ENCODE measurements around the gene HHAT.

The HHAT gene

DNA sequence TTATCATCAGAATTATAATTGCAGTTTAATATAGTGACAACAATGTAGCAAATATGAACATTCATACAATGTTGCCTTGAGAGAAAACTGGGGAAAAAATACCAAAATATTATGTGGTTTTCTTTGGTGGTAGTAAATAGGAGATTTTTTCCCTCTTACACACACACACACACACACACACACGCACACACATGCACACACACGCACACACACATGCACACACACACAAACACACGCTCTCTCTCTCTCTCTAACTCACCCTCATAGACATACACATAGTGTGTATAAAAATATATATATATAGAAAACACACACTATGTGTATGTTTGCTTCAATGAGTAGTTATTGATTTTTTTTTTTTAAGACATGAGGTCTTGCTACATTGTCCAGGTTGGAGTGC lies 211.6 kb downstream of the HHAT start:
- DNase-seq = no peak

DNA sequence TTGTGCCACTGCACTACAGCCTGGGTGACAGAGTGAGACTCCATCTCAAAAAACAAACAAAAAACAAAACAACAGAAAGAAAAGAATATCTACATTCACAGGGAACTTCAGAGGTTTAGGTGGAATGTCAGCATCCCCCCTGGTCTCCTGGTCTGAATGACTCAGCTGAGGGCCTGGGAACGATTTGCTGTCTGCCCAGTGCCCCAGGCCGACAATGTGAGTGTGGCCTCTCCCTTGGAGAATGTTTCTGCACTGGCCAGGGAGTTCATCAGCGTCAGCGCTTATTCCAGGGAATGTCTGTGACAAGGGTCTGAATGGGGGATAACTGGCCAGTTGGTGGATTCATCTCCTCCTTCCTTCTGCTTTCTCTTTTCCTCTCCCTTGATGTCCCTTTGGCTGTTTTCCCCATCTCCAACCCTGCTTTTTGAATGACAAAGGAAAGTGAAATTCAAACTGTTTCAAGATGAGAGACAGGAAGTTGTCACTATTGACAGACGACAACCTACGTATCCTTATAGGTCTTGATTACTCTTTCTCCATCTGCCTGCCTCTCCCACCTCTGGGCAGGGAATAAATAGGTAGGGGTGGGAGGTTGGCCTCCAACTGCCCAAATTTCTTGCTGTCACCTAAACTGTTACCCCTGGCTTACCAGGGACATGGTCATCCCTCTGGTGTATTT lies 213.1 kb downstream of the HHAT start:
- DNase-seq = no peak

DNA sequence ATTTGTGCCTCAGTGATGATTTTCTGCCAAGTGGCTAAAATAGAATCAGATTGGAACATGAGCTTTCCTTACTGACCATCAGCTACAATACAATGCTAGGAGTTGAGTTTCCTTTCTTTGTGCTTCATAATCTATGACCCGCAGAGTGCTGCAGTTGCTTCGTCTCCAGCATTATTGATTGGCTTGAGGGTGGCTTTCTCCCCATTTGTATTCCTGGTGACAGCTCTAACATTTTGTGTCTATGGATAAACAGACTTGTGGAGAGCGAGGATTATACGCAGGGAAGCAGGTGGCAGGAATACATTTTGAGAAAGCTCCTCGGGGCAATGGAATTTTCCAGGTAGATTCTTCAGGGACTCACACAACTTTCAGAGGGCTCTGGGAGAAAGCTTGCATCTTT lies 223.2 kb downstream of the HHAT start:
- no peak for DNase-seq

DNA sequence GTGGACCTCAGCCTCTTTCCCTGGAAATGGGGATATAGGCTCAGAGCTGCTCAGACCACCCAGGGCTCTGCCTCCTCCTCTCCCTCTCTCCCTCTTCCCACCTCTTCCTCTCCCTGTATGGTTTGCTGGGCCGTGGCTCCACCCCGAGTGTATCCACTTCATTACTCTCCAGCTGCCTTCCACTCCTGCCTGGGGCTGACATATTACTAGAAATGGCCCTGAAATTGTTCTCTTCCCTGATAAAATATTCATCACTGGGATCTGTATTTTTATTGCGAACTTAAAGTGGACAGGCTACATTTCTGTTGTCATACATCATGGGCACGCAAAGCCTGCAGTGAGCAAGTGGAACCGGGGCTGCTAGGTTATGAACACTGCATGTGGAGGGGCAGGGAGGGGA lies 225.0 kb downstream of the HHAT start:
- DNase-seq = no peak

DNA sequence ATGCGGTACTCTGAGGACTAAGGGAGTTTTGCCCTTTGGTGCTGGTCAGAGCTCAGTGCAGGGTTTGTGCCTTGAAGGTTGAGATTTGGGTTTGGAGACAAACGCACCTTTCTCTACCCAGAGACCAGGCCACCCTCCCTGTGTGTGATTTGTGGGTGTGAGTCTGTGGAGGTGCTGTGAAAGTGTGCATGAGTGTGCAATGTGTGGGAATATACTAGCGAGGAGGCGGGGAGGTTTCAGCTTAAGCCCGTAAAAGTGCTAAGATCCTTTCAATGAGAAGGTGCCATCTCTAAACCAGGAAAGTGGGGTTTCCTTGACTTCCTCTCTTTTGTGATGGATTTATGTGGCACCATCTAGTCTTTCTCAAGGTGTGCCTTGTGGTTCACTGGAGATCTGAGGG lies 225.7 kb downstream of the HHAT start:
- no peak for DNase-seq

DNA sequence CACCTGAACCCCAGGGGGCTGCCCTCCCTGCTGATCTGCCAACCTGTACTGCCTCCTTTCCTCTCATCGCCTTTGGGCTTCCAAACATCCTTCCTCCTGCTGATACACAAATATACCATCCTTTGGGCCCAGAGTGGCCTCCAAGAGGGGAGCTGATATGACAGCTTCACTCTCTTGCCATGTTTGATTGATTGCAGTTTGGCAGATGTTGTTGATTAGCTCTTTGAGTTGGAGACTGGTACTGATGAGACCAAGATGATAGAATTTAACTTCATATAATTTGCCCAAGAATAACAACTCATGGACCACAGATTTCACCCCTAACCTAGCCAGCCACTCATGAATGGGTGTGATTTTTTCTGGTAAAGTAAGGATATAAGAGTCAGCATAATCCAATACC lies 227.8 kb downstream of the HHAT start:
- DNase-seq = no peak

DNA sequence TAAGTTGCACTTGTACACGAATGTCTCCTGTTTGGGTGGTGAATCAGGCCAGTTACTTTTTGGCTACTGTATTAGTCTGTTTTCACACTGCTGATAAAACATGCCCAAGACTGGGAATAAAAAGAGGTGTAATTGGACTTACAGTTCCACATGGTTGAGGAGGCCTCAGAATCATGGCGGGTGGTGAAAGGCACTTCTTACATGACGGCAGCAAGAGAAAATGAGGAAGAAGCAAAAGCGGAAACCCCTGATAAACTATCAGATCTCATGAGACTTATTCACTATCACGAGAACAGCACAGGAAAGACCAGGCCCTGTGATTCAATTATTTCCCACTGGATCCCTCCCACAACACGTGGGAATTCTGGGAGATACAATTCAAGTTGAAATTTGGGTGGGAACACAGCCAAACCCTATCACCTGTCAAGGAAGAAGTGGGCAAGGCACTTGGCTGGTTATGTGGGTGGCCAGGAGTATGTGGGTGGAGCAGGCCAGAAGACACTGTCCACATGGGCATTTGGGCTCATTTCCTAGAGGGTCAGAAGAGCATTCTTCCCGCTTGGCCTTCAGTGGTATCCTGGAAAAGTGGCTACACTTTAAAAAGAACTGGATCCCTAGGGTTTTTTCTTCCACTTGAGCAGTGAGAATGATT lies 228.8 kb downstream of the HHAT start:
- DNase-seq = no peak

DNA sequence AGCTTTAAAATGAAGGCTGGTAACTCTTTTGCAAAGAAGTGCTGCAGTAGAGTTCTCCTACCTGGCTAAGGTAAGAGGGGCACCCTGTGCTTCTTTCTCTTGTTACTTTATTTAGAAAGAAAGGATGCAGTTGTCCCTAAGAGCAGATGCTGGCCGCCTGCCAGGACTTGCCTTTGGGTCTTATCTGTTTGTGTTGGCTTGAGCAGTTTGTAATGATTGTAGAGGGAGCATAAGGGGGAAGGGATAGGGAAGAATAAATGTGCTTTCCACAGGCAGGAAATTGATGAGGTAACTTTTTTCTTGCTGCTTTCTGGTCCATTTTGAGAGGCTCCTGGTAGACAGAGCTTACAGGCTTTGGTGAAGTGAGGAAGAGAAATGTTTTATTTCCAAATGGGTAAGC lies 229.6 kb downstream of the HHAT start:
- DNase-seq = no peak

DNA sequence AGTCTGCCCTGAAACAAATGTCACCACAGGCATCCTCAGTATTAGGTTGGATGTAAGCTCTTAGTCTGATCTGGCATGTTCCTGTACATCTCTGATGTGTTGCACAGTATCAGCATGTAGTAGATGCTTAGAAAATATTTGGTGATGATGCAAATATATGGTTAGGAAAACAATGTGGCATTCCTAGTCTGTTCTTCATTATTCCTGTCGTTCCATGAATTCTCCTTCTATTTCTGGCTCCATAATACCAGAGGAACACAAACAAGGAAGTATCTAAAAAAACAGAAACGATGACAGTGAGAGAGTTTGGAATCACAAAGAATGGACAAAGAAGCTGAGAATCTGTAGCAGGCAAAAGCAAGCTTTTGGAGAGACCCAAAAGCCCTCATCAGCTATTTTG lies 236.6 kb downstream of the HHAT start:
- DNase-seq = no peak

DNA sequence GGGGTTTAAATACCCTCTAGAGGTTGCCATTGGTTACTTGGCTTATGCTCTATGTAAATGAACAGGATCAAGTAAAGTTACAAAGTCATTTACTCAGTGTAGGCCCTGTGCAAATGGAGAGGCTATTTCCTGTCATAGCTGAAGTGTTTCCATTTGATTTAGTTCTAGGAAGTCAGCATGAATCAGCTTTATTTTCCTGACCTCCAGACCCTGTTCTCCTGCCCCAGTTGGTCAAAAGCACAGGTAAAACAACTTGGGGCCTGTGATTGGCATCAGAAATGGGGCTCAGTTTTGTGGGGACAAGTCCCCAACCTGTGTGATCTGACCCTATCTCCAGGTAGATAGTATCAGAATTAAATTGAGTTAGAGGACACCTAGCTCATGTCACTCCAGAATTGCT lies 239.9 kb downstream of the HHAT start:
- no peak for DNase-seq

DNA sequence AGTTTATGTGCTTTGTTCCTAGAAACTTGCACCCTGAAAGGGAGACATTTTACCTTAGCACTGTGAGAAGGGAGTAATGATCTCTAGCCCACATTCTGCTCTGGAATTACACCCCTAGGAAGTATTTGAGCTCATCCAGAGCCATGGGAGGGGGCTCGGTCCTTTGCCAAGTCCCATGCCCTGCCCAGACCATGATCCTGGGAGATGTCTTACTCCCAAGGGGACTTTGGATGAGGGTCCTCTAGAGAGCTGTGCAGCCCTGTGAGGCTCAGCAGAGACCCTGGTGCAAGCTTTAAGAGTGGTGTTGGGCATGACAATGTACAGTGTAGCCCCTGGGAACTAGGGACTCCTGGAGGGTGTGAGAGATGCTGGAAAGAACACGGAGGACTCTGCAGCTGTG lies 241.4 kb downstream of the HHAT start:
- DNase-seq = no peak

DNA sequence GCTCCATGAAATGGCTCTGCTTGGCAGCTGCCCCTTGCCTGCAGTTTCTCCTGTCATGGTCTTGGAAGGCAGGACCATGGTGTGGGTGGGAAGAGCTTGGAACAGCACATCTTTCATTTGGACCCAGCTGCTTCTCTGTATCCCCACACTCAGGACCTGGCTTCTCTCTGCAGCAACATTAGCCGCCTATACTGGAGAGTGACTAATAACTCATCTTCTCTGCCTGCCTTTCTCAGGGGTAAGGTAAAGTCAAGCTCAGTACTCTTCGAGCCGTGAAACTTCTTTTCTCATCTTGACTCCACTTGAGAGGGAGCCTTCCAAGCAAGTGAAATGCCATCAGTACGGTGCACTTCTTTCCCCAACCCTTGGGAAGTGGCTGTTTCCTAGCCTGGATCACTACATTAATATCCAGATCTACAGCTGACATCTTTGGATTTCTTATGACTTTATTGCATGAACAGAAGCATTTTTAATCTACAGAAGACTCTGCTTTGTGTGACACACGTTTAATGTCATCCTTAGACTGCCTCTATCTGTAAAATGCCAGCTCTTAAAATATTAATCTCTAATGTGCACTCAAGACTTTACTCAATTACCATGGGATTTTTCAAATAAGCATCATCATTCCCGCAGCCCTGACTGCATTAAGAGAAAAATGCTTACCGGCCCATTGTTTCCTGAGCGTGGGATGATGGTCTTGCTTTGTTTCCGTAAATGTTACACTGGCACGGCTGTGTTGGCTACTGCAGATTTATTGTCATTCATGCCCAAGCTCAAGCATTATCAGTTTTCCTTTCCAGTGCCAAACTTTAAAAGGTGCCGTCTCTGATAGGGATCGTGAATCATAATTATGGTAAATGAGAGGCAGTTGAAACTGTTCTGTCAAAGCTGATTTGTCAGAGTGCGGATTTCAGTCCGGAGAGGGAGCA lies 242.9 kb downstream of the HHAT start:
- DNase-seq = no peak

DNA sequence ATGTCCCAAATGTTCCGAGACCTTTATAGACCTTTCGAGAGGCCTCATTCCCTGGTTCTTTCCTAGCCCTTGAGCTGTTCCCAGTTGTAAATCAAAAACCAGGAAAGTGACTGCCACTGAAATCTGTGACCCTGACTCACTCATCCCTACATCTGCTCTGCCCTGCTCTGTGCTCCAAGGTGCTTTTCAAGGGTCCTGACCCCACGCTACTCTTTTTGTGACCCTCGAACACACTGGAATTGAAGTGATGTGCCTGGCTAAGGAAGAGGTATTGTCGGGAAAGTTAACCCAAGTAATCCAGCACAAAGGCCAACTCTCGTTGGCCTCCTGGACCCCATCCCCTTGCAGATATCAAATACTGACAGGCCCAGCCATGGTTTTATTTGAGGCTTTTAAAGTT lies 244.4 kb downstream of the HHAT start:
- no peak for DNase-seq

DNA sequence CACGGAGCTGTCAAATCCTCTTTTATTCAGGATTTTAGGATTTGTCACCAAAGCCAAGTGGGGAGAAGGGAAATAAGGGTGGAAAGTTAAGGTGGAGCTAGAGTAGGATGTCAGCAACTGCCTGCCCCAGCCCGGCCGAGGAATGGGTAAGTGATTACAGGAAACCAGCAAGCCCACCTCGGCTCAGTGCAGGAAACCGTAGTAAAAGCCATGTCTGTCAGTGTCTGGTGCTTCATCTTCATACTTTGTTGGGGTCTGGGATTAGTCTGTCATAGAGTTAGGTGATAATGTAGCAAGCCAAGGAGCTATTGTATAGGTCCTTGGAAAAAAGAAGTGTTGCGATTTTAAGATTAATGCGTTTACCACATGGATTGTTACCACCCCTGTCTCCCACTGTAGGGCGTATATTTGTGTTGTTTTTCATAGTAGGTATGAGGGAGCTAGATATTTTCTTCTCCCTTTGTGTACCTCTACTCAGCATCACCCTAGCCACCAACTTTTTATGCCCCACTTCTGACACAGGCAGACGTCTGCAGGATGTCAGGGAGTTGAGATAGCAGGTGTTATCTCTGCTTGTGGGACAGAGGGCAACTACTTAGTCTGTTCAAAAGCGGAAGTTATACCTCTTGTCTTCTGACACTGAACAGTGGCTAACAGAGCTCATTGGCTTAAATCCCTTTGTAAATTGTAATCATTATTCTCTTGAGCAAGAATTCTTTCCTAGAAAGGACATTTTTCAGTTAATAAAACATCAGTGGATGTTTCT lies 253.7 kb downstream of the HHAT start:
- no peak for DNase-seq

DNA sequence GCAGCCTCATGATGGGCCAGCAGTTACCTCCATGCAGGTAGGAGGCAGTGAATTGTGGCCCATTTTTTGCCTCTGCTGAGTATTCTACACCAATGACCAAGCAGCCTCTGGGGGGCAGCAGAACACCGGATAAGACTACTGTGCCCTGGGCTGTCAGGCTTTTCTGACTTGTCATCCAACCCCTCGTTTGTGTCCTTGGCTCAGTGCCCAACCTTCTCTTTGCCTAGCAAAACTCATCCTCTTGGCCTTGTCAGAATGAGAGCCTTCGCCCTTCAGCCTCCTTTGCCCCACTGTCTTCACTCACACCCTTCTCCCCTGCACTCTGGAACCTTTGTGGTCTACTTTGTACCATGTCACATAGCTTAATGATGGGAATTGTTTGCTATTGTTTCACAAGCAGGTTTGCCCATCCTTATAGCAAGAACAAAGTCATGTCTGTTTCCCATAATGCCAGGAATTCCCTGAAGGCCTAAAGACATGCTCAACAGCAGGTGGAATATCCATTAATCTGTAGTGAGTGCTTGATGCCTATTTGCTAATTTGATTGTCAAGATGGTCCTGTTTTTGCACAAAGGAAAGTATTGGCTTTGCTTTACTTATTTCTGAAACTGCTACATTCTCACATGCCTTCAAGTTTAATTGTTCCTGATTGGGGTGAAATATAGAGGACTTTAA lies 255.9 kb downstream of the HHAT start:
- peak; percentile 17 to 96 (median 78) for DNase-seq

DNA sequence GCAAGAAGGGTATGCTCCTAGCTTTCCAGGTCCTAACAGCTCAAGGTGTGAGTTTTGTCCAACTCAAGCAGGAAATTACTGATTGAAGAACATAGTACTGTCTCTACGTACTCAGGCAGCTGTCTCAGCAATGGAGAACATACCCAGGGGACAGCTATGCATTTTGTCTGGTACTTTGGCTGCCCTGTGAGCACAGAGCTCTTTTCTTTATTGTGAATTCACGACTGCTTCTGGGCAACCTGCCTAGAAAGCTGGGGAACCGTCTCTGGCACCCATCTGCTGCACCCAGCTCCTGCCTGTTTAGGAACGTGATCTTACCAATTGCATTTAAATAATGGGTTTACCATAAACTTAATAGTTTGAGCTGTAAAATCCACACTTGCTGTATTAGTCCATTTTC lies 258.1 kb downstream of the HHAT start:
- peak in 21 of 51 donors; percentile 8 to 64 (median 38) for DNase-seq

DNA sequence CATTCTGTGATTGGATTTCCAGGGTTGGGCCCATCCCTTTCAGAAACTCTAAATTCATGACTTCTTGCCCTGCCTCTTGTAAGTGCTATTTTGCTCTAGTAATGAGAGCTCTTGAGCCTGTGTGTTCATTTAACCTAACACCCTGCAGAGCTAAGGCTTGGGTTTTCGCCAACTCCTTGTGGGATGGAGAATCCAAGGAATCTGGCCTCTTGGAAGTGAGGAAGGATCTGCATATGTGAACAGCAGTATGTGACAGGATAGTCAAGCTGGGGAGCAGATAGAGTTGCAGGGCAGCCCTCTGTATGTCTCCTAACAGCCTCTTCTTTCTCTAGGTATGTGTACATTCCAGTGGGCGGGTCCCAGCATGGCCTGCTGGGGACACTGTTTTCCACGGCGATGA lies 258.9 kb downstream of the HHAT start:
- no peak for DNase-seq

DNA sequence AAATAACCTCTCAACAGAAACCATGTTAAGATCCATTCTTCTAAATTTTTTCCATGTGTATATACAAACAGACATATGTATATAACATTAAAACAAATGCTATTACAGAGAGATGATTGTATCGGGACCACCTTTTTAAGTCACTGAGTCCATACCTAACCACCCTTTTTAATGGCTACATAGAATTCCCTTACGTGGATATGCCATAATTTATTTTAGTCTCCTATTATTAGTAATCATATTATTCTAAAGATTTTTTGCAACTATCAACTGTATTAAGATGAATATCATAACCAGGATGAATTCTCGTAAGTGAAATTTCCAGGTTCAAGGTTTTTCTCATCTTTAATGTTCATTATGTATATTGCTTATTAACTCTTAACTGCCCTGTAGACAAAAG lies 259.7 kb downstream of the HHAT start:
- no peak for DNase-seq

DNA sequence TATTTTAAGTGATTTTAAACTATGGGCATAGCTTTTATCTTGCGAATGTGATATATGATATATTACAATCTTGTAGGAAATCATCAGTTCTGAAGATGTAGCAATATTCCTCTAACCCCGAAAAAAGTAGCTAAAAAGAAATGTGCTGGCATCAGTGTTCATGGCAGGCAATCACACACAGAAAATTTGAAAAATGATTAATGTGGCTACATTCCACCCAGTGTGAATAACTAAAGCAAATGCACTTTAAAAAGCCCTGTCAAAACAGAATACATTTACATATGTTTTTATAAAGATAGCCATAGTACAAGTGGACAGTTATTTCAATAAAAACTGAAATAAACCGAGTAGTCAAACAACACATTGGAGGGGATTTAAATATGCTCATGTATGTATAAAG lies 260.2 kb downstream of the HHAT start:
- no peak for DNase-seq

DNA sequence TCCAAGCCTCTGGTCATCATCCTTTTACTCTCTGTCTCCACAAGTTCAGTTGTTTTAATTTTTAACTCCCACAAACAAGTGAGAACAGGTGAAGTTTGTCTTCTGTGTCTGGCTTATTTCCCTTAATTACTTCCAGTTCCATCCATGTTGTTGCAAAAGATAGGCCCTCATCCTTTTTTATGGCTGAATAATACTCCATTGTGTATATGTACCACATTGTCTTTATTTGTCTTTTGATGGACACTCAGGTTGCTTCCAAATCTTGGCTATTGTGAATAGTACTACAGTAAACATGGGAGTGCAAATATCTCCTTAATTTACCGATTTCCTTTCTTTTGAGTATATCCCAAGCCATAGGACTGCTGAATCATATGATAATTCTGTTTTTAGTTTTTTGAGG lies 262.5 kb downstream of the HHAT start:
- DNase-seq = no peak

DNA sequence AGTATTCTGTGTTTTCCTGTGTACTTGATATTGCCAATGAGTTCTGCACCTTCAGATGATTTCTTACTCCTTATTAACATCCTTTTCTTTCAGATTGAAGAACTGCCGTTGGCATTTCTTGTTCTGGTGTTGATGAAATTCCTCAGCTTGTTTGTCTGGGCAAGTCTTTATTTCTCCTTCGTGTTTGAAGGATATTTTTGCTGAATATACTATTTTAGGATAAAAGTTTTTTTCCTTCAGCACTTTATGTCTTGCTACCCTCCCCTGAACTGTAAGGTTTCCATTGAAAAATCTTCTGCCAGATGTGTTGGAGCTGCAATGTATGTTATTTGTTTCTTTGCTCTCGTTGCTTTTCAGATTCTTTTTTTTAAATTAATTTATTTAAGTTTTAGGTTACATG lies 265.9 kb downstream of the HHAT start:
- no peak for DNase-seq

Measured in hypothalamus (tissue), 51 donors.